NCI-H2171 (cell line): Measurements from ENCODE around the gene BPIFB3.
"Not testable (repeated sequence)": the region's sequence is repeated elsewhere in the genome, so short reads cannot be mapped to it uniquely, and the experiment has no call there.

Experiments
- DNase-seq: peaks from one replicate; lab custom pipeline; 2025; lab: John Stamatoyannopoulos, UW

The BPIFB3 gene

DNA sequence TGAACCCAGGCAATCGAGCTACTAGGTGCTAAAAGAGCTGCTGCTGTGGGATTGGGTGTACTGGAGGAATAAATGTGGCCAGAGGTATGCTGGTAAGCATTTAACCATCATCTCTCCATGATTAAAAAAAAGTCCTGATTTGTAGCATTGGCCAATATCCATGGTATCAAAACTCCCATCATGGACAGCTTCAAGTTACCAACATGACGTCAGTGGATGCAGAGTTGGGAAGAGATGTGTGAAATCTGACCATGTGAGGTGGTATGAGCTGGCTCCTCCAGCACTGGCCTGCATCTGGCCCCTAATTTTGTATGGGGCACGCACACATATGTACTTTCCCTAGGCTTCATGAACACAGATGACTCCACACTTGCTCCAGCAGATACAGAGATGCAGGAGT lies 37.4 kb downstream of the BPIFB3 start:
- no peak for DNase-seq

- no peak for DNase-seq
Observed at GRCh38 chr20:33091693-33092092, 38.0 kb downstream of the BPIFB3 start.

DNA sequence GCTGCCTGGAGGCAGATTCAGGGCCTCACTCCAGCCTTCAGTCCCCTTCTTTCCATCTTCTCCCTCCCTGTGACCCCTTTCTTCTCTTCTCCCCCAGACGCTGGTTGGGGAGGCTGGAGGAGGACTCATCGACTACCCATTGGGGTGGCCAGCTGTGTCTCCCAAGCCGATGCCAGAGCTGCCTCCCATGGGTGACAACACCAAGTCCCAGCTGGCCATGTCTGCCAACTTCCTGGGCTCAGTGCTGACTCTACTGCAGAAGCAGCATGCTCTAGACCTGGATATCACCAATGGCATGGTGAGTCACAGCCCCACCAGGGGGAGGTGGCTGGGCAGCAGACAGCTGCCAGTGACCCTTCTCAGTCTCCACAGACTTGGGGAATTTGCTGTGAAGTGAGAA lies 38.7 kb downstream of the BPIFB3 start:
- DNase-seq = no peak

- DNase-seq = no peak
Observed at GRCh38 chr20:33093074-33093473, 39.4 kb downstream of the BPIFB3 start.

GRCh38 chr20:33093582-33093981 lies 39.9 kb downstream of the BPIFB3 start:
- DNase-seq = no peak

- no peak for DNase-seq
Observed at GRCh38 chr20:33095249-33095648, 41.5 kb downstream of the BPIFB3 start.

DNA sequence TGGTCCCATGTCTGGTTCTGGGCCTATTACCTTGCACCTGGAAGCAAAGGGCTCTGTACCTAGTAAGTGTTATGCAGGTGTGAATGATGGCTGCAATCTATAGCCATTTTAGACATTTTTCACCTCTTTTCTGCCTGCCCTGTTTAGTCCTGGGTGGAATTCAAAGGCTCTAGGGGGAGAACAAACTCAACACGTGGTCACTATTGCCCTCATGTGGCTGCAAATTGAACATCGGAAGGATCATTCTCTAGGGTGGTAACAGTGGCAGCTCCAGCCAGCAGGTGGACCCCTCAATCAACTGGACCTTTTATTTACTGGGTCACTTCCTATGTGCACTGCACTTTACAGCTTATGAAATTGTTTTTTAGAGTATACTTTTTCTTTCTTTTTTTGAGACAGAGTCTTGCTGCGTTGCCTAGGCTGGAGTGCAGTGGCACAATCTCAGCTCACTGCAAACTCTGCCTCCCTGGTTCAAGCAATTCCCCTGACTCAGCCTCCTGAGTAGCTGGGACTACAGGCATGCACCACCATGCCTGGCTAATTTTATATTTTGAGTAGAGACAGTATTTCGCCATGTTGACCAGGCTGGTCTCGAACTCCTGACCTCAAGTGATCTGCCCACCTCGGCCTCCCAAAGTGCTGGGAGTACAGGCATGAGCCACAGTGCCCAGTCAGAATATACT lies 42.3 kb downstream of the BPIFB3 start:
- peak; percentile 71 for DNase-seq

DNA sequence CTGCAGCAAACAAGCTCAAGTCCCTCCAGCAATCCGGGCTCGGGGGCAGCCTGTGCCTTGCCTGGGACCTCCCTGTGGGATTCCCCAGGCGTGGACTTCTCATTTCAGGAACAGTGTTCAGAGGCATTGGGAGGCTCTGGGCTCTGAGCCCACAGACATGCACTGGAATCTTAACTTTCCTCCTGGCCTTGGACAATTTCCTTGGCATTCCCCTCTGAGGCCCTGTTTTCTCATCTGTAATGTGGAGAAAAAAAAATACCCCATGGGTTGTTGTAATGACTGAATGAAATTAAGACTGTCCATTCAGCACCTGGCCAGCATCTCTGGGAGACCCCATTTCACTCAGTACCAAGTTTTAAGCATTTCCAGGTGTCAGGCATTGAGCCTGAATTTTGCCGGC lies 43.3 kb downstream of the BPIFB3 start:
- no peak for DNase-seq

DNA sequence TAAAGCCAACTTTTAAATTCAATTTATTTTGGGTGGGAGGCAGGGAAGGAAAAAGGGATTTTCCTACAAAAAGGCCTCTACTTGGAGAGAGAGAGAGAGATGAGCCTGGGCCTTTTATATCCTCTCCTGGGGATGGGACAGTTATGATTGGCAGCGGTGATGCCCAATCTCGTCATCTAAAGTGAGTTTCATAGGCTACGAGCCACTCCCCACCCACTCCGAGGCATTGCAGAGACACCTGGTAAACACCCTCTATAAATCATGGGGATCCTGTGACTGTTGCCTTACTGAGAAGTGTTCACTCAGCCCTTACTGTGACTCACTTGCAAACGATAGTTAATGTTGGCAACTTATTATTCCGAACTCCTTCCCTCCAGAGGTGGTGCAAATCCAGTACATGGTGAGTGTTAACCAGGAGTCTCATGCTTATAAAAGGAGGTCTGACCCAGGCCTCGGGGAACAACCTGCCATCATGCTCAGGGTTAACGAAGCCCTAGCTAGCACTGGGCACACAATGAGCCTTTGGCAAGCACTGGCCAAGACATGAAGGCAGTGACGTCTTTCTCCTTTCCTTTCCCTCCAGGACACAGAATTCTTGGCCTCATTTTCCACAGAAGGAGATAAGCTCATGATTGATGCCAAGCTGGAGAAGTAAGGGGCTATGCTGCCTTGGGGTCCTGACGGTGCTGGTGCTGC lies 46.3 kb downstream of the BPIFB3 start:
- DNase-seq = no peak

- DNase-seq = no peak
Observed at GRCh38 chr20:33103556-33103955, 49.9 kb downstream of the BPIFB3 start.

DNA sequence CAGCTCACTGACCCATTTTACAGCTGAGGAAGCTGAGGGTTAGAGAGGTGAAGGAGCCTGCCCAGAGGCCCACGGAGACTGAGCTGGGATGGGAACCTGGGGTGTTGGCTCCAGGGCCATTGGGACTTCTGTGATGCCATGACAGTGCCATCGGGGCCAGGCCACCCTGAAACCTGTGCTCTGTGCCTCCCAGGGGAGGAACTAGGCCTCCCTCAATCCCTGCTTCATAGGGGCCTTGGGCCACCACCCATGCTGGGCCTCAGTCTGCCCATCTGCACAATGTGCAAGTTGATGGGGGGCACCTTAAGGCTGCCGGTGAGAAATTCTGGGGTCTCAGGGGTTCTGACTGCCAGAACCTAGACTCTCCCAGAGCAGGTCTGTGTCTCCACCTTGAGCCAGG lies 50.6 kb downstream of the BPIFB3 start:
- no peak for DNase-seq

- DNase-seq = no peak
Observed at GRCh38 chr20:33105316-33105924, 51.7 kb downstream of the BPIFB3 start.

GRCh38 chr20:33106058-33106620 lies 52.4 kb downstream of the BPIFB3 start:
- not testable (repeated sequence) for DNase-seq

GRCh38 chr20:33108661-33109060 lies 55.0 kb downstream of the BPIFB3 start:
- DNase-seq = no peak

DNA sequence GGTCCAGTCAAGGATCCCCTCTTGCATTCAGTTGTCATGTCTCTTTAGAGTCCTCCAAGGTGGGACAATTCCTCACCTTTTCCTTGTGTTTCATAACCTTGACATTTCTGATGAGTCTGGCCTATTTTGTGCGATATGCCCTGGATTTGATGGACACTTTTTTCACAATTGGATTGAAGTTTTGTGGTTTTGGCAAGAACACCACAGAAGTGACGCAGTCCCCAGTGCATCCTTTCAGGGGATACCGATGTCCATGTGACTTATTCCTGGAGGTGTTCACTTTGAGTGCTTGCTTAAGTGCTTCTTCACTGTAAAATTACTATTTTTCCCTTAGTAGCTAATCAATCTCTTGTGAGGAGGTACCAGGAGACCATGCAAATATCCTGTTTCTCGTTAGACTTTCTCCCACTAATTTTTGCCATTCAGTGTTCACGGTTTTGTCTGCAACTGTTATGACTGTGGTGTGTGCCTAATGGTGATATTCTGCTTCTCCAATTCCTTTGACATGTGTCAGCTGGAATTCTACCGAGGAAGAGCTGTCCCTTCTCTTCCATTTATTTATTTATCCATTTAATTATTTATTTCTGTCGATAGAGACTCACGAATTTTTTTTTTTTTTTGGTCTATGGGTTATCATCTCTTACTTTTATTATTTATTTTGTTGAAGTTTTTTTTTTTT lies 56.6 kb downstream of the BPIFB3 start:
- no peak for DNase-seq

GRCh38 chr20:33111306-33111705 lies 57.6 kb downstream of the BPIFB3 start:
- no peak for DNase-seq

- no peak for DNase-seq
Observed at GRCh38 chr20:33112547-33113386, 59.1 kb downstream of the BPIFB3 start.

- DNase-seq = no peak
Observed at GRCh38 chr20:33113387-33113908, 59.7 kb downstream of the BPIFB3 start.

GRCh38 chr20:33115501-33115900 lies 61.8 kb downstream of the BPIFB3 start:
- not testable (repeated sequence) for DNase-seq

- no peak for DNase-seq
Observed at GRCh38 chr20:33119725-33120720, 66.3 kb downstream of the BPIFB3 start.
